Ishikawa (cell line): ENCODE measurements around the gene NUP88.

Source experiments
- CEBPB ChIP-seq: IDR thresholded peaks from 2 replicates; pipeline ENCODE4 v1.6.1; 2012
- CREB1 ChIP-seq: IDR thresholded peaks from 2 replicates; pipeline ENCODE4 v1.6.1; 2012; ENCODE audit warnings: low read depth
- EGR1 ChIP-seq: IDR thresholded peaks from 2 replicates; pipeline ENCODE4 v1.6.1; 2012
- EP300 ChIP-seq: IDR thresholded peaks from 2 replicates; pipeline ENCODE4 v1.6.1; 2012; ENCODE audit warnings: borderline replicate concordance
- FOXM1 ChIP-seq: IDR thresholded peaks from 2 replicates; pipeline ENCODE4 v1.6.1; 2012; ENCODE audit warnings: low read depth, borderline replicate concordance
- MAX ChIP-seq: IDR thresholded peaks from 2 replicates; pipeline ENCODE4 v1.6.1; 2012
- NFIC ChIP-seq: IDR thresholded peaks from 2 replicates; pipeline ENCODE4 v1.6.1; 2012
- RAD21 ChIP-seq: IDR thresholded peaks from 2 replicates; pipeline ENCODE4 v1.6.1; 2012; ENCODE audit warnings: low read depth
- TAF1 ChIP-seq: IDR thresholded peaks from 2 replicates; pipeline ENCODE4 v1.6.1; 2012; ENCODE audit warnings: low read depth, mild to moderate bottlenecking
- TCF12 ChIP-seq: IDR thresholded peaks from 2 replicates; pipeline ENCODE4 v1.6.1; 2012; ENCODE audit warnings: low read depth
- TEAD4 ChIP-seq: IDR thresholded peaks from 2 replicates; pipeline ENCODE4 v1.6.1; 2012
- YY1 ChIP-seq: IDR thresholded peaks from 2 replicates; pipeline ENCODE4 v1.6.1; 2012; ENCODE audit warnings: low read depth
- ZBTB7A ChIP-seq: IDR thresholded peaks from 2 replicates; pipeline ENCODE4 v1.6.1; 2012; ENCODE audit warnings: low read depth
- TF ChIP-seq, protein P1 (sequence below): IDR thresholded peaks from 2 replicates; pipeline ENCODE4 v1.6.1; 2012
- TF ChIP-seq, protein P2 (sequence below): IDR thresholded peaks from 2 replicates; pipeline ENCODE4 v1.6.1; 2012; ENCODE audit warnings: low read depth, mild to moderate bottlenecking

NUP88 gene

GRCh38 chr17:5391678-5392077, 27.8 kb downstream of the NUP88 start:
- TF ChIP-seq TEAD4 (no peak), EGR1 (no peak), TCF12 (no peak), MAX (no peak), ZBTB7A (no peak), FOXM1 (no peak)

GRCh38 chr17:5381542-5381941, 37.9 kb downstream of the NUP88 start:
- TF ChIP-seq FOXM1 (no peak), TAF1 (no peak), RAD21 (no peak), EGR1 (no peak), EP300 (no peak), TEAD4 (no peak), CEBPB (no peak), YY1 (no peak), NFIC (no peak)
- TF ChIP-seq, protein P1, sequence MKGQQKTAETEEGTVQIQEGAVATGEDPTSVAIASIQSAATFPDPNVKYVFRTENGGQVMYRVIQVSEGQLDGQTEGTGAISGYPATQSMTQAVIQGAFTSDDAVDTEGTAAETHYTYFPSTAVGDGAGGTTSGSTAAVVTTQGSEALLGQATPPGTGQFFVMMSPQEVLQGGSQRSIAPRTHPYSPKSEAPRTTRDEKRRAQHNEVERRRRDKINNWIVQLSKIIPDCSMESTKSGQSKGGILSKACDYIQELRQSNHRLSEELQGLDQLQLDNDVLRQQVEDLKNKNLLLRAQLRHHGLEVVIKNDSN: no peak

DNA sequence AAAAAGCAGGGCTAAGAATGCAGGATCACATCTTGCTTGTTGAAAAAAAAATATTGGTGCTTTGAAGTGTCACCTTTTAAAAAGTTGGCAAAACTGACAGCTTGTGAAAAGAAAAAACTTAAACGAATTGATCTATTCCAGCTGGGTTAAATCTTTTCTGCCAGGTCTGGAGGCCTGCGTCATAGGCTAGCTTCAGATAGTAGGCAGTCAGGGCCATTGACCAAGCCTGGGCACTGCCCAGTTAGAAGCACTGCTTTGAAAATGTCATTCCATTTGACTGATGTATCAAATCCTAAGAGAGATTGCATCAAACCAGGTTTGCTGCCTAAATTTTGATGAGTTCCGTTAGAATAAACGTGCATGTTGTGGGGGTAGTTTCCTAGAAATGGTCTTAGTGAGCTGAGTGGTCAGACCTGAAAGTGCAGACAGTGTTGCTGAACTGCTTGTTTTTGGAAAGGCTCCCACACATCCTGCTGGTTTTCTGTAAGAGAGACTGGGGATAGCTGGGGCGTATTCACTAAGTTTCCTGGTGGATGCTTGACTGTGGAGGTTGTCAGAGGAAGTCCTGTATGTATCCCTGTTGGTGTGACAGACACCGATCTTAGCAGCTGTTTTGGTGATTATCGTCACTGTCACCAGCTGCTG, 38.8 kb downstream of the NUP88 start:
- TF ChIP-seq, protein P1: no peak
- no peak for TF ChIP-seq FOXM1
- TF ChIP-seq TEAD4: no peak
- no peak for TF ChIP-seq ZBTB7A
- no peak for TF ChIP-seq CEBPB
- TF ChIP-seq EGR1: no peak
- no peak for TF ChIP-seq TCF12
- no peak for TF ChIP-seq CREB1
- TF ChIP-seq TAF1: no peak
- no peak for TF ChIP-seq EP300
- no peak for TF ChIP-seq NFIC

GRCh38 chr17:5379351-5380107, 39.9 kb downstream of the NUP88 start:
- TF ChIP-seq YY1 (no peak), MAX (no peak), RAD21 (no peak), CREB1 (no peak)
- TF ChIP-seq, protein P2, sequence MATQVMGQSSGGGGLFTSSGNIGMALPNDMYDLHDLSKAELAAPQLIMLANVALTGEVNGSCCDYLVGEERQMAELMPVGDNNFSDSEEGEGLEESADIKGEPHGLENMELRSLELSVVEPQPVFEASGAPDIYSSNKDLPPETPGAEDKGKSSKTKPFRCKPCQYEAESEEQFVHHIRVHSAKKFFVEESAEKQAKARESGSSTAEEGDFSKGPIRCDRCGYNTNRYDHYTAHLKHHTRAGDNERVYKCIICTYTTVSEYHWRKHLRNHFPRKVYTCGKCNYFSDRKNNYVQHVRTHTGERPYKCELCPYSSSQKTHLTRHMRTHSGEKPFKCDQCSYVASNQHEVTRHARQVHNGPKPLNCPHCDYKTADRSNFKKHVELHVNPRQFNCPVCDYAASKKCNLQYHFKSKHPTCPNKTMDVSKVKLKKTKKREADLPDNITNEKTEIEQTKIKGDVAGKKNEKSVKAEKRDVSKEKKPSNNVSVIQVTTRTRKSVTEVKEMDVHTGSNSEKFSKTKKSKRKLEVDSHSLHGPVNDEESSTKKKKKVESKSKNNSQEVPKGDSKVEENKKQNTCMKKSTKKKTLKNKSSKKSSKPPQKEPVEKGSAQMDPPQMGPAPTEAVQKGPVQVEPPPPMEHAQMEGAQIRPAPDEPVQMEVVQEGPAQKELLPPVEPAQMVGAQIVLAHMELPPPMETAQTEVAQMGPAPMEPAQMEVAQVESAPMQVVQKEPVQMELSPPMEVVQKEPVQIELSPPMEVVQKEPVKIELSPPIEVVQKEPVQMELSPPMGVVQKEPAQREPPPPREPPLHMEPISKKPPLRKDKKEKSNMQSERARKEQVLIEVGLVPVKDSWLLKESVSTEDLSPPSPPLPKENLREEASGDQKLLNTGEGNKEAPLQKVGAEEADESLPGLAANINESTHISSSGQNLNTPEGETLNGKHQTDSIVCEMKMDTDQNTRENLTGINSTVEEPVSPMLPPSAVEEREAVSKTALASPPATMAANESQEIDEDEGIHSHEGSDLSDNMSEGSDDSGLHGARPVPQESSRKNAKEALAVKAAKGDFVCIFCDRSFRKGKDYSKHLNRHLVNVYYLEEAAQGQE: no peak

DNA sequence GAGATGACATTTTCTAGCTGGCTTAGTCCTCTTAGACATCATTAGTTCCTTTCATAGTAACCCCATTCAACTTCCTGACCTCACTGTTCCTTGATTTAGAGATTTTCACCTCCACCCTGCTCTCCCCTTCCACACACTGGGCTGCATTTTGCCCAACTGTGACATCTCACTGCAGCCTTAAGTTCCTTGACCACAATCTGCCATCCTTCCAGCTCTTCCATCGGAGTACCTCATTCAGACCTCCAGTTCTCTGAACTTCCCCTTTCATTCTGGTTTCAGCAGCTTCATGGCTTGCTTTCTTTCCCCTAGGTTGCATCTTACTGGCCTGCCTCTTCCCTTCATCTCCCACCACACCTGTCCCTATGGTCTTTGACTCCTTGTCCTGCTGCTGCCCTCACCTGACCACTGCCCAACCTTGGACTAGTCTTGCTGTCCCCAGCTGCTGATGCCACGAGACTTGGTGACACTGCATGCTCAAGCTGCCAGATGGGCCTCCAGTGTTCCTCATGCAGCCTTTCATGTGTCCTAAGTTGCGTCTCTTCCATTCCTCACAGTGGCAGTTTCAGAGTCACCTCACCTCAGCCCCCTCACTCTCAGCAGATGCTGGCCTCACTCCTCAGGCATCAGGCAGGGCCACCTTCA, 40.8 kb downstream of the NUP88 start:
- TF ChIP-seq CREB1 (no peak), RAD21 (no peak), FOXM1 (no peak), ZBTB7A (no peak), NFIC (no peak), TAF1 (no peak), TEAD4 (no peak), TCF12 (no peak), EP300 (no peak), MAX (no peak), YY1 (no peak), CEBPB (no peak), EGR1 (no peak)
- TF ChIP-seq, protein P2: no peak
- TF ChIP-seq, protein P1: no peak
